ENCODE data around the gene MYO3A.

MYO3A gene

GRCh38 chr10:26259341-26259740 is 325.3 kb downstream of the MYO3A start:
- intact Hi-C loops (cut with micrococcal nuclease), result no loop called here
- Mint-ChIP-seq H3K4me1 (ENCODE audit: low read depth) (no peaks in the 10 kb centered on the region), H3K27ac (no peak overlapping the region), H3K27me3 (peaks cover 29% of the 10 kb centered on the region), H3K4me3 (no peak overlapping the region), H3K9me3 (no peaks in the 10 kb centered on the region), H3K36me3 (ENCODE audit: low read depth) (no peaks in the 10 kb centered on the region)
